KOPT-K1 (cell line): Measurements from ENCODE around the gene SYNC.

Source experiments
- H3K27ac ChIP-seq: fragments of 200-600 bp; sonication (generic); 2 replicates; pipeline ENCODE4 v1.5.1; 2016; ENCODE audit warnings: antibody characterized with exemption, mild to moderate bottlenecking, low read depth, low read length; ENCODE audit not compliant: poor library complexity, severe bottlenecking
- H3K36me3 ChIP-seq: fragments of 200-600 bp; sonication (generic); 2 replicates; pipeline ENCODE4 v1.5.1; 2017; ENCODE audit warnings: antibody characterized with exemption, mild to moderate bottlenecking, low read length, moderate library complexity; ENCODE audit not compliant: insufficient read depth
- H3K9me3 ChIP-seq: fragments of 200-600 bp; sonication (generic); 2 replicates; pipeline ENCODE4 v1.5.1; 2017; ENCODE audit warnings: antibody characterized with exemption, low read length, mild to moderate bottlenecking; ENCODE audit not compliant: insufficient read depth, poor library complexity, severe bottlenecking

SYNC gene

GRCh38 chr1:32702599-32703478 is at the start of gene SYNC:
SYNC (minus strand) TSS chr1:32702770; CDS start chr1:32702660, 110 bp downstream.
- Histone ChIP-seq H3K27ac (no peak within 1 kb of the TSS), H3K36me3 (no peaks in the 10 kb centered on the region), H3K9me3 (no peaks in the 10 kb centered on the region)

- Histone ChIP-seq H3K27ac (no peak overlapping the region), H3K36me3 (no peaks in the 10 kb centered on the region), H3K9me3 (no peaks in the 10 kb centered on the region)
Observed at GRCh38 chr1:32749771-32750170, 47.2 kb upstream of the SYNC start.

DNA sequence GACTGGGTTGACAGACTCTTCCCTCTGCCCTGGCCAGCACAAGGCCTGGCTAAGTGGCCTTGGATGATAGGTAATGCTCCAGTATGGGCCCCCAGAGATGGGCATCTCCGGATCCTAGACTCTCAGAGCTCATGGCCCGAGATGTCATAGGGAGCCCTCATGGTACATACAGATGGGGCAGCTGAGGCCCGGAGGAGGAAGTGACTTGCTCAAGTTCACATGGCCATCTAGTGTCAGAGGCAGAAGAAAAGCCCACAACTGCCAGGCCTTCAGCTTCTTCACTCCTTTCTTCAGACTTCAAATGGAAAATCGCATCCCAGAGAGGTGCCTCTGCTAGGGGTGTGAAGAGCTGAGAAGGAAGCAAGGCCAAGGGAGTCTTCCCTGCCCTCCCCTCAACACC is 46.8 kb upstream of the SYNC start:
- H3K36me3 ChIP-seq, result no peaks in the 10 kb centered on the region
- no peak overlapping the region for H3K27ac ChIP-seq
- no peaks in the 10 kb centered on the region for H3K9me3 ChIP-seq

DNA sequence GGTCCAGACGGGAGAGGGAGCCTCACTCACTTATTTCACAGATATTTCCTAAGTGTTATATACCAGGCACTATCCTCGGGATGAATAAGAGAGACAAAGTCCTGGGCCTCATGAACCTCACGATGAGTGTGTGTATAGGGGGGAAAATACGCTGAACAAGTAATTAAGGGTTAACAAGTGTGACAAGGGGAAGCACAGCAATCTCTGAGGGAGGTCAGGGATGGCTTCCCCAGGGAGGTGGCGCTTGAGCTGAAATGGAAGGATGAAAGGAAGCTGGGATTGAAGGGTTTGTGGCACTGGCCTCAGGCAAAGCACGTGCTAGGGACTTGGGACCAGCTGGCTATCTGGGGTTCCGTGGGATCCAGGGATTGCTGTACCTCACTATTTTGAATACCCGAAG is 46.4 kb upstream of the SYNC start:
- no peaks in the 10 kb centered on the region for H3K9me3 ChIP-seq
- H3K27ac ChIP-seq, result no peak overlapping the region
- no peaks in the 10 kb centered on the region for H3K36me3 ChIP-seq

DNA sequence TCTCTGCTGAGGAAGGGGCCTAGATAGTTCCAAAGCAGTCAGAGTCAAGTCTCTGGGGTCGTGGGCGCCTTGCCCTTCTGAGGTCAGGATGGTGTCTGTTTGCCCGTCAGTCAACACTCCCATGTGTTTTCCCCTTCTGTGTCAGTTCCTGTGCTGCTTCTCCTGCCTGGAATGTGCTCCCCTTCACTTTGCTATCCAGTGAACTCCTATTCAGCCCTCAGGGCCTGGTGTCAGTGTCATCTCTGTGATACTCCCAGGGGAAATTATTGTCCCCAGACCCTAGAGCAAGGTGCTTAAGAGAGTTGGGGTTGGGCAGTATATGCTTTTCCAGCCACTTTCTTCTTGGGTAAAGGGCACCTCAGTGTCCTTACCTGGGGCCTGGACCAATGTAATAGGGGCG is 45.8 kb upstream of the SYNC start:
- no peak overlapping the region for H3K27ac ChIP-seq
- H3K36me3 ChIP-seq, result no peaks in the 10 kb centered on the region
- H3K9me3 ChIP-seq, result no peaks in the 10 kb centered on the region

DNA sequence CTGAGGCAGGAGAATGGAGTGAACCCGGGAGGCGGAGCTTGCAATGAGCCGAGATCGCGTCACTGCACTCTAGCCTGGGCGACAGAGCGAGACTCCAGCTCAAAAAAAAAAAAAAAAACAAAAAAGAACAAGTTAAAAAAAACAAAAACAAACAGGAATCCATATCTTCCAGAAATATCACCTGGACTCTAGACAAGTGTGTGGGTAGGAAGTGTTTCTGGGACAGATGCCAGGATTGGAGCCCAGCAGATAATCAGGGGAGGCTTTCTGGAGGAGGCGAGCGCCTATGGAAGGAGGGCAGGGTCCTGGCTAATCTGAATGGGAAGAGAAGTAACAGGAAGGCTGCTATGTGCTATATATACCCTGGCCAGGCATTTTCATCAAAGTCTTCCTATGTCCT is 43.6 kb upstream of the SYNC start:
- no peaks in the 10 kb centered on the region for H3K9me3 ChIP-seq
- H3K36me3 ChIP-seq, result no peaks in the 10 kb centered on the region
- H3K27ac ChIP-seq, result no peak overlapping the region

DNA sequence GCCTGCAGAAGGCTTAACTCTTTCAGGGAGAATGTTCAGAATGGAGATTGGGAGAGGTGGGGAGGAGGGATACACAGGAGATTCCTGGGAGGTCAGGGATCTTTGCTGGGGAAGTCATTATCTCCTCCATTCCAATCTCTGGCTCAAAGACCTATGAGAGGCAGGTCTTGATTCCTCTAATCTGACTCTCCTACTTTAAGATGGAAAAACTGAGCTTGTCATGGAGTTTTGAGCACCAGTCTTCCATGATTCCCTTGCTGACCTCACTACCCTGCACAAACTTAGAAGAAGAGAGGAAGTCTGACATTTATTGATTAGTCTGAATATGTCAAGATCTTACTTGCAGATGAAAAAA is 41.5 kb upstream of the SYNC start:
- Histone ChIP-seq H3K36me3 (no peaks in the 10 kb centered on the region), H3K9me3 (no peaks in the 10 kb centered on the region), H3K27ac (no peak overlapping the region)

GRCh38 chr1:32743380-32744070 is 41.0 kb upstream of the SYNC start:
- no peaks in the 10 kb centered on the region for H3K9me3 ChIP-seq
- no peak overlapping the region for H3K27ac ChIP-seq

GRCh38 chr1:32742956-32743355 is 40.4 kb upstream of the SYNC start:
- Histone ChIP-seq H3K27ac (no peak overlapping the region), H3K9me3 (no peaks in the 10 kb centered on the region), H3K36me3 (no peaks in the 10 kb centered on the region)

More at GRCh38 chr1:32743380-32744070, 41.0 kb upstream of the SYNC start:
- H3K36me3 ChIP-seq, result no peaks in the 10 kb centered on the region

DNA sequence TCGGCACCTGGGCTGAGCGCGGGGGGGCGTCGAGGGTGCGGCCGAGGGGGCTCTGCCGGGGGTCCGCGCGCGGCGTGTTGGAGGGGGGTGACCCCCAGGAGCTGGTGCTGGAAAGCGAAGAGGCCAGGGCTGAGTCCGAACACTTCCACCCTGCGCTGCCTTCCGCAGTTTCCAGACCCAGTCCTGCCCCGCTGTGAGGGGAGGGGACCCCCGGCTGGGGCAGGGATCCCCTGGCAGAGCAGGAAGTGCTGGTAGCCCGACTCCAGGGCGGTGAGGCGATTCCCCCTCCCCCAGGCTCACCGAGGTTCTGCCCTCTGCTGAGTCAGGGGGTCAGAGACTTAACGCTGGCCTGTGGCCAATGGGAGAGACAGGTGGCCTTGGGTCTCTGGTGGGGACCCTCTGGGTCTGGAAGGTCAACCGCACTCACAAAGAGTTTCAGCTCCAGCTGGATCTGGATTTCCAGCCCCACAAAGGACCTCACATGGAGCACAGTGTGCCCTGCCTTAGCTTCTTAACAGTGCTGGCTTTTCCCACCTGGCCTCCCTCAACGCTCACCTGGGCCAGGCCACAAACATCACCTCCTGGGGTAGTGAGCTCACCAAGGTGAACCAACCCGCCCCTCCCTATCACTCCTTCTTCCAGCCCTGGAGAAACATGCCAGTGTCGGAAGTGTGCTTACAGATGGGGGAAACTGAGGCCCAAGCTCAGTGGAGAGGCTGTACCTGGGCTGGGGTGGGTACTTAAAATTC is 39.8 kb upstream of the SYNC start:
- Histone ChIP-seq H3K27ac (no peak overlapping the region), H3K36me3 (no peaks in the 10 kb centered on the region), H3K9me3 (no peaks in the 10 kb centered on the region)

DNA sequence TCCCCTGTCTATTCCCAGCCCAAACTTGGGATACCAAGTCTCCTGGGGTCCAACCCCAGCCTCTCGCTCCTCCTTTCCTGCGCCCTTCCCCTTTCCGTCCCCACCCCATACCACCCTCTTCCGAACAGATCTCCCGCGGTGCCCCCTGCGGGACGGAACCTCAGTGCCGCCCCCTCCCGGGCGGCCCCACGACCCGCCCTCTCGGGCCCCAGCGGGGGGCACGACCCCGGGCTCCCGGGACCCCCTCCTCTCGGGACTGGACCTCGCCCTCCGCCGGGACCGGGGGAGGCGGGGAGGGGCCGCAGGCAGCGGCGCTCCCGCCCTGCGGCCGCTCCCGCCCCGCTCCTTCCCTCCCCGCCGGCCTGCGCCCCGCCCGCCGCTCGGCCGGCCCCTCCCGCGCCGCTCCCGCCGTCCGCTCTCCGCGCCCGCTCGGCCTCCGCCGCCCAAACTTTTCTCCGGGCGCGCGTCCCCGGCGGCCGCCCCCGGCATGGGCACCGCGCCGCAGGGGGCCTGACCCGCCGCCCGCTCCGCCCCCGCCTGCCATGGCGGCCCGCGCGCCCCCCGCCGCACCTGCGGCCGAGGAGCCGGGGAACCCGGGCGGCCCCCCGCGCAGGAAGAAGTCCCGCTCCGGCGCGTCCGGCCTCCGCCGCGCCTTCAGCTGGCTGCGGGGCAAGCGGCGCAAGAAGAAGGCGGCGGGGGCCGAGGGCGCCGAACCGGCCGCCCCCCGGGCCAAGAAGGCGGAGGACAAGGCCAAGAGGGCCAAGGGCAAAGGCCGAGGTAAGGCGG is 39.0 kb upstream of the SYNC start:
- Histone ChIP-seq H3K9me3 (no peaks in the 10 kb centered on the region), H3K36me3 (no peaks in the 10 kb centered on the region), H3K27ac (no peak overlapping the region)

DNA sequence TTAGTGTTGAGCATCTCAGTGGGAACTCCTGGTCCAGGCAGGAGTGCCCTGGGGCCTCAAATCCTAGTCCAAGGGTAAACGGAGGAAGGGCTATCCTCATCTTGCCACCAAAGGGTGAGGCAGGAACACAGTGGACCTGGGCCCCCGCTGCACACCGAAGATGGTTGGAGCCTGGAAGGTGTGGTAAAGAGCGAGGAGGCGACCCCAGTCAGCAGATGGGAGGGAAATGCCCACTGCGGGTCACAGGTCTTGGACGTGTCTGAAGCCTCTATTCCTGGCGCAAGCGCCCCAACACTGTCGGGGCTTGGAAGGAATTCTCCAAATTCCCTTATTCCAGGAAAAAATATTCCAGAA is 38.5 kb upstream of the SYNC start:
- H3K27ac ChIP-seq, result no peak overlapping the region

GRCh38 chr1:32736812-32737791 is 34.5 kb upstream of the SYNC start:
- Histone ChIP-seq H3K9me3 (no peaks in the 10 kb centered on the region), H3K27ac (no peak overlapping the region), H3K36me3 (no peaks in the 10 kb centered on the region)

More for the DNA sequence above, 38.5 kb upstream of the SYNC start:
- H3K36me3 ChIP-seq, result no peaks in the 10 kb centered on the region
- no peaks in the 10 kb centered on the region for H3K9me3 ChIP-seq
